ENCODE results near the gene LAMC3. TPM values are rescaled to one million over a fixed set of nuclear protein-coding genes. Genes with fewer than 3 reads are reported as not detected.

The LAMC3 gene
- total RNA-seq, 1 donor from 2014 or later: 0.20 TPM

DNA sequence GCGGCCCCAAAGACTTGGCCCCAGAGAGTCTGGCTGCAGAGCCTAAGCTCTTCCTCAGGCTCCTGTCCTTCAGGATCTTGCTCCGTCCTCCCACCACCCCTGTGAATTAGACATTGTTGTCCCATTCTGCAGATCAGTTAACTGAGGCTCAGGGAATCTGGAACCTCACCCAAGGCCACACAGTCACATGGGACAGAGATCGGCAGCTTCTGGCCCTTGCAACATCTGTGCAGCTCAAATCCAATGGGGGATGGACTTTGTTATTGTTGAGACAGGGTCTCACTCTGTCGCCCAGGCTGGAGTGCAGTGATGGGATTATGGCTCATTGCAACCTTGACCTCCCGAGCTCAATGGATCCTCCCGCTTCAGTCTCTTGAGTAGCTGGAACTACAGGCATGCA is 23.9 kb upstream of the LAMC3 start:
- Histone ChIP-seq H2AFZ (ENCODE audit: low read depth, low read length) (no peak overlapping the region), H3K4me1 (ENCODE audit: insufficient read depth, low read length) (no peaks in the 10 kb centered on the region), H3K27me3 (ENCODE audit: insufficient read depth, low read length) (peaks cover 24% of the 10 kb centered on the region), H3K4me2 (ENCODE audit: low read length) (no peak overlapping the region), H3K4me3 (ENCODE audit: insufficient read depth, low read depth, low read length) (no peak overlapping the region), H4K20me1 (ENCODE audit: insufficient read depth, low read length) (no peaks in the 10 kb centered on the region), H3K36me3 (ENCODE audit: insufficient read depth, low read length) (no peaks in the 10 kb centered on the region), H3K27ac (ENCODE audit: low read depth, low read length) (no peak overlapping the region), H3K9me3 (ENCODE audit: insufficient read depth, low read depth, low read length) (no peaks in the 10 kb centered on the region), H3K79me2 (ENCODE audit: insufficient read depth, low read length) (no peaks in the 10 kb centered on the region), H3K9ac (ENCODE audit: low read length) (no peak overlapping the region)
- no peaks in the 10 kb centered on the region for H3K4me1 Mint-ChIP-seq (ENCODE audit: low read depth, unreplicated experiment)
- no peak overlapping the region for H3K27ac Mint-ChIP-seq (ENCODE audit: unreplicated experiment)
- no peaks in the 10 kb centered on the region for H3K36me3 Mint-ChIP-seq (ENCODE audit: low read depth, unreplicated experiment)
- DNase-seq (ENCODE audit: low read depth) (no peak), FAIRE-seq (no peak)
- H3K4me3 Mint-ChIP-seq (ENCODE audit: unreplicated experiment): no peak overlapping the region
- no peak for TF ChIP-seq EZH2 (IDR thresholded peaks at IDR 0.05; ENCODE audit: insufficient read depth, low read length)
- TF ChIP-seq, protein P1, sequence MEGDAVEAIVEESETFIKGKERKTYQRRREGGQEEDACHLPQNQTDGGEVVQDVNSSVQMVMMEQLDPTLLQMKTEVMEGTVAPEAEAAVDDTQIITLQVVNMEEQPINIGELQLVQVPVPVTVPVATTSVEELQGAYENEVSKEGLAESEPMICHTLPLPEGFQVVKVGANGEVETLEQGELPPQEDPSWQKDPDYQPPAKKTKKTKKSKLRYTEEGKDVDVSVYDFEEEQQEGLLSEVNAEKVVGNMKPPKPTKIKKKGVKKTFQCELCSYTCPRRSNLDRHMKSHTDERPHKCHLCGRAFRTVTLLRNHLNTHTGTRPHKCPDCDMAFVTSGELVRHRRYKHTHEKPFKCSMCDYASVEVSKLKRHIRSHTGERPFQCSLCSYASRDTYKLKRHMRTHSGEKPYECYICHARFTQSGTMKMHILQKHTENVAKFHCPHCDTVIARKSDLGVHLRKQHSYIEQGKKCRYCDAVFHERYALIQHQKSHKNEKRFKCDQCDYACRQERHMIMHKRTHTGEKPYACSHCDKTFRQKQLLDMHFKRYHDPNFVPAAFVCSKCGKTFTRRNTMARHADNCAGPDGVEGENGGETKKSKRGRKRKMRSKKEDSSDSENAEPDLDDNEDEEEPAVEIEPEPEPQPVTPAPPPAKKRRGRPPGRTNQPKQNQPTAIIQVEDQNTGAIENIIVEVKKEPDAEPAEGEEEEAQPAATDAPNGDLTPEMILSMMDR (IDR thresholded peaks at IDR 0.05; ENCODE audit: insufficient read depth, low read depth, low read length): no peak
- H3K27me3 Mint-ChIP-seq (ENCODE audit: low read depth, unreplicated experiment): peaks cover 49% of the 10 kb centered on the region
- peaks cover 4% of the 10 kb centered on the region for H3K9me3 Mint-ChIP-seq (ENCODE audit: unreplicated experiment)

DNA sequence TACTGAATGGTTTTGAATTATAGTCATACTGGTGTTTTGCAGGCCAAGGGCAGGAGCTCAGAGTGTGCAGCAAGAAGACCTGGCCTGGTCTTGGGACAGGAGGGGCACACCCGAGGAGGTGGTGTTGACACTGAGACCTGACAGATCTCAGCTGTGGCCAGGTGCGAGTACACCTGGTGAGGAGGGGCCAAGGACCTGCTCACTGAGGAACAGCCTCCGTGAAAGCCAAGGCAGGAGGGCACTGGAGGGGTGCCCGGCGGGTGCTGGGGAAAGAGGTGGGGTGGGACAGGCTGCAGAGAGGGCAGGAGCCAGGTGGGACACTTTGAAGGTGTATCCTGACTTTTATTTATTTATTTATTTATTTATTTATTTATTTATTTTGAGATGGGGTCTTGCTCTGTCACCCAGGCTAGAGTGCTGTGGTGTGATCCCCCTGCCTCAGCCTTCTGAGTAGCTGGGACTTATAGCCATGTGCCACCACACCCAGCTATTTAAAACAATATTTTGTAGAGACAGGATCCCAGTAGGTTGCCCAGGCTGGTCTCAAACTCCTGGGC is 23.3 kb upstream of the LAMC3 start:
- Mint-ChIP-seq H3K27me3 (ENCODE audit: low read depth, unreplicated experiment) (peaks cover 47% of the 10 kb centered on the region), H3K4me3 (ENCODE audit: unreplicated experiment) (no peak overlapping the region), H3K27ac (ENCODE audit: unreplicated experiment) (no peak overlapping the region), H3K9me3 (ENCODE audit: unreplicated experiment) (peaks cover 4% of the 10 kb centered on the region), H3K4me1 (ENCODE audit: low read depth, unreplicated experiment) (no peaks in the 10 kb centered on the region), H3K36me3 (ENCODE audit: low read depth, unreplicated experiment) (no peaks in the 10 kb centered on the region)
- FAIRE-seq: no peak
- no peaks in the 10 kb centered on the region for H3K79me2 ChIP-seq (ENCODE audit: insufficient read depth, low read length)
- TF ChIP-seq, protein P1 (IDR thresholded peaks at IDR 0.05; ENCODE audit: insufficient read depth, low read depth, low read length): no peak
- TF ChIP-seq EZH2 (IDR thresholded peaks at IDR 0.05; ENCODE audit: insufficient read depth, low read length): no peak
- H3K4me3 ChIP-seq (ENCODE audit: insufficient read depth, low read depth, low read length): no peak overlapping the region
- peaks cover 22% of the 10 kb centered on the region for H3K27me3 ChIP-seq (ENCODE audit: insufficient read depth, low read length)
- H3K36me3 ChIP-seq (ENCODE audit: insufficient read depth, low read length): no peaks in the 10 kb centered on the region
- H2AFZ ChIP-seq (ENCODE audit: low read depth, low read length): no peak overlapping the region
- H3K9ac ChIP-seq (ENCODE audit: low read length): no peak overlapping the region
- no peaks in the 10 kb centered on the region for H4K20me1 ChIP-seq (ENCODE audit: insufficient read depth, low read length)
- no peaks in the 10 kb centered on the region for H3K9me3 ChIP-seq (ENCODE audit: insufficient read depth, low read depth, low read length)
- H3K4me2 ChIP-seq (ENCODE audit: low read length): no peak overlapping the region
- no peak overlapping the region for H3K27ac ChIP-seq (ENCODE audit: low read depth, low read length)
- no peaks in the 10 kb centered on the region for H3K4me1 ChIP-seq (ENCODE audit: insufficient read depth, low read length)
- DNase-seq (ENCODE audit: low read depth): no peak

DNA sequence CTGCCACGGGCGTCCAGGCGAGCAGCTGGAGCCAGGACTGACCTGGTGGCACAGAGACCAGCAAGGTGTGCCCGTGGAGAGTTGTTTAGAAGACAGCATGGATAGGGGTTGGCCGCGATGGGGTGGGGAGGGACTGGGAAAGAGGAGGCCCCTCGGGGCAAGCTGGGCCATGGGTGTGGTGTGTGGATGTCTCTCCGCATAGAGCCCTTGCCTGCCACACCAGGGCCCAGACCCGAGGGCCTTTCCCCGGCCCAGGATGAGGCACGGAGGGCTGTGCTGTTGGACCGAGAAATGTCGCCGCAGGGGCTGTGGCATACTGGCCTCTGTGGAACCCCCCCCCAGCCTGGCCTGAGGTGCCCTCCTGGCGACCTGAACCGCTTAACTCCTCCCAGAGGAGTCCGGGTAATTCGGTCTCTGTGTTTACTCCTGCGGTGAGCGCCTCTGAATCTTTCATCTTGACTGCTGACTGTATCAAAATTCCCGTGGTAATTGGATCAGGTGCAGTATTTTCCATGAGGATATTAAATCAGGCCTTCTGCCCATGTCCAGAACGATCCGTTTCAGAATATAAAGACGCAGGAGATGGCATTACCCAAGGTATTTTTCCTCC is 22.5 kb upstream of the LAMC3 start:
- no peaks in the 10 kb centered on the region for H3K9me3 ChIP-seq (ENCODE audit: insufficient read depth, low read depth, low read length)
- TF ChIP-seq, protein P1 (IDR thresholded peaks at IDR 0.05; ENCODE audit: insufficient read depth, low read depth, low read length): no peak
- no peak for TF ChIP-seq EZH2 (IDR thresholded peaks at IDR 0.05; ENCODE audit: insufficient read depth, low read length)
- Mint-ChIP-seq H3K27me3 (ENCODE audit: low read depth, unreplicated experiment) (peaks cover 46% of the 10 kb centered on the region), H3K9me3 (ENCODE audit: unreplicated experiment) (peaks cover 4% of the 10 kb centered on the region), H3K4me3 (ENCODE audit: unreplicated experiment) (no peak overlapping the region), H3K27ac (ENCODE audit: unreplicated experiment) (no peak overlapping the region), H3K36me3 (ENCODE audit: low read depth, unreplicated experiment) (no peaks in the 10 kb centered on the region), H3K4me1 (ENCODE audit: low read depth, unreplicated experiment) (no peaks in the 10 kb centered on the region)
- FAIRE-seq (no peak), DNase-seq (ENCODE audit: low read depth) (no peak)
- no peaks in the 10 kb centered on the region for H3K36me3 ChIP-seq (ENCODE audit: insufficient read depth, low read length)
- H3K4me2 ChIP-seq (ENCODE audit: low read length): no peak overlapping the region
- H2AFZ ChIP-seq (ENCODE audit: low read depth, low read length): no peak overlapping the region
- H3K4me3 ChIP-seq (ENCODE audit: insufficient read depth, low read depth, low read length): no peak overlapping the region
- H3K27ac ChIP-seq (ENCODE audit: low read depth, low read length): no peak overlapping the region
- no peak overlapping the region for H3K9ac ChIP-seq (ENCODE audit: low read length)
- H3K79me2 ChIP-seq (ENCODE audit: insufficient read depth, low read length): no peaks in the 10 kb centered on the region
- H3K4me1 ChIP-seq (ENCODE audit: insufficient read depth, low read length): no peaks in the 10 kb centered on the region
- peaks cover 22% of the 10 kb centered on the region for H3K27me3 ChIP-seq (ENCODE audit: insufficient read depth, low read length)
- H4K20me1 ChIP-seq (ENCODE audit: insufficient read depth, low read length): no peaks in the 10 kb centered on the region

Measured in astrocyte (in vitro differentiated cells and primary cell).